Retinal pigment epithelial cell (primary cell): Measurements from ENCODE around the gene NASP.

Experiments
- DNase-seq: peaks from one replicate; pipeline ENCODE4 v3.0.0-alpha.2; 2010; ENCODE audit warnings: low read depth
- H3K4me3 ChIP-seq: 2 replicates; pipeline ENCODE4 v1.5.1; 2011; ENCODE audit warnings: mild to moderate bottlenecking, low read length, control low read depth, moderate library complexity
- CTCF ChIP-seq: conservative IDR thresholded peaks from 2 replicates; pipeline ENCODE4 v1.5.1; 2011; ENCODE audit warnings: low read depth, low read length, control low read depth, inconsistent platforms

Gene NASP

GRCh38 chr1:45544530-45544929 lies 39.3 kb upstream of the NASP start:
- H3K4me3 ChIP-seq, result no peak overlapping the region
- no peak for DNase-seq

GRCh38 chr1:45545019-45545493 lies 38.8 kb upstream of the NASP start:
- TF ChIP-seq CTCF, result no peak
- DNase-seq, result no peak
- no peak overlapping the region for H3K4me3 ChIP-seq

More at GRCh38 chr1:45544530-45544929, 39.3 kb upstream of the NASP start:
- TF ChIP-seq CTCF, result no peak

GRCh38 chr1:45545553-45546310 lies 38.1 kb upstream of the NASP start:
- no peak for DNase-seq
- no peak overlapping the region for H3K4me3 ChIP-seq
- TF ChIP-seq CTCF, result no peak

GRCh38 chr1:45550401-45551351 lies 33.2 kb upstream of the NASP start, which contains the start of gene AKR1A1:
AKR1A1 (plus strand) TSS chr1:45550826; CDS start chr1:45561795, 10,969 bp downstream.
- no peak for TF ChIP-seq CTCF
- DNase-seq, result peak; percentile 47
- H3K4me3 ChIP-seq, result peak within 1 kb of the TSS; percentile 92

- DNase-seq, result no peak
- H3K4me3 ChIP-seq, result peak overlapping the region; percentile 92
- TF ChIP-seq CTCF, result no peak
These were observed 32.2 kb upstream of the NASP start for GRCh38 chr1:45551684-45552083.

- no peak for DNase-seq
- no peak overlapping the region for H3K4me3 ChIP-seq
- no peak for TF ChIP-seq CTCF
These were observed 31.5 kb upstream of the NASP start for GRCh38 chr1:45552331-45552730.
